ENCODE results near the gene RPS19.

GRCh38 chr19:41848666-41849065 lies 11.4 kb upstream of the RPS19 start:
- no peak for TF ChIP-seq EZH2 (IDR thresholded peaks at IDR 0.05; ENCODE audit: low read depth)
- TF ChIP-seq CTCF (conservative IDR thresholded peaks at IDR 0.05) = no peak

Data from PC-9 (cell line).